ENCODE data around the gene ZYG11A.

The ZYG11A gene

GRCh38 chr1:52904927-52905698, 62.6 kb downstream of the ZYG11A start:
- H3K27ac ChIP-seq = no peak overlapping the region
- TF ChIP-seq CTCF (IDR thresholded peaks at IDR 0.05) (peak; percentile 69), ZFX (IDR thresholded peaks at IDR 0.05; ENCODE audit: borderline replicate concordance) (no peak)

GRCh38 chr1:52906135-52906603, 63.6 kb downstream of the ZYG11A start:
- 0 out of 2 replicates have a peak overlapping the region, but pooled peaks have one; percentile 10 for H3K27ac ChIP-seq
- TF ChIP-seq CTCF (IDR thresholded peaks at IDR 0.05) (no peak), ZFX (IDR thresholded peaks at IDR 0.05; ENCODE audit: borderline replicate concordance) (no peak)

GRCh38 chr1:52907068-52907811, 64.7 kb downstream of the ZYG11A start:
- TF ChIP-seq CTCF (IDR thresholded peaks at IDR 0.05) (no peak), ZFX (IDR thresholded peaks at IDR 0.05; ENCODE audit: borderline replicate concordance) (no peak)
- no peak overlapping the region for H3K27ac ChIP-seq

- TF ChIP-seq ZFX (IDR thresholded peaks at IDR 0.05; ENCODE audit: borderline replicate concordance) (no peak), CTCF (IDR thresholded peaks at IDR 0.05) (no peak)
- no peak overlapping the region for H3K27ac ChIP-seq
These were observed 65.2 kb downstream of the ZYG11A start for GRCh38 chr1:52907812-52908153.

- no peak overlapping the region for H3K27ac ChIP-seq
- TF ChIP-seq ZFX (IDR thresholded peaks at IDR 0.05; ENCODE audit: borderline replicate concordance) = no peak
- TF ChIP-seq CTCF (IDR thresholded peaks at IDR 0.05) = no peak
These were observed 69.0 kb downstream of the ZYG11A start for GRCh38 chr1:52911541-52911940.

- H3K27ac ChIP-seq = no peak overlapping the region
- TF ChIP-seq ZFX (IDR thresholded peaks at IDR 0.05; ENCODE audit: borderline replicate concordance) = no peak
- no peak for TF ChIP-seq CTCF (IDR thresholded peaks at IDR 0.05)
These were observed 70.5 kb downstream of the ZYG11A start for GRCh38 chr1:52913014-52913413.

GRCh38 chr1:52913537-52913936, 71.0 kb downstream of the ZYG11A start:
- no peak overlapping the region for H3K27ac ChIP-seq
- TF ChIP-seq ZFX (IDR thresholded peaks at IDR 0.05; ENCODE audit: borderline replicate concordance) (no peak), CTCF (IDR thresholded peaks at IDR 0.05) (no peak)

Data from 22Rv1 (cell line).